HepG2 (cell line): ENCODE measurements around the gene TTC16. TPM values are rescaled to one million over a fixed set of nuclear protein-coding genes. Genes with fewer than 3 reads are reported as not detected.
A peak's percentile ranks its signal among the peaks of the same experiment; 100 is the strongest.

Source experiments
- DDIT3 ChIP-seq: sonication (generic); formaldehyde crosslinking; IDR thresholded peaks from 2 replicates; pipeline ENCODE4 v1.4.0; 2020; ENCODE audit warnings: mild to moderate bottlenecking, missing genetic modification reagents
- FOSL2 ChIP-seq: sonication (generic); formaldehyde crosslinking; IDR thresholded peaks from 2 replicates; pipeline ENCODE4 v1.4.0; 2020; ENCODE audit warnings: missing genetic modification reagents
- GABPB1 ChIP-seq: IDR thresholded peaks from 2 replicates; pipeline ENCODE4 v1.6.1; 2016; ENCODE audit warnings: mild to moderate bottlenecking, missing genetic modification reagents, moderate library complexity, missing compliant biosample characterization
- GTF2F1 ChIP-seq: fragments of 150-350 bp; IDR thresholded peaks from 2 replicates; pipeline ENCODE4 v1.6.1; 2014; ENCODE audit warnings: low read length
- HOXA3 ChIP-seq: sonication (generic); formaldehyde crosslinking; IDR thresholded peaks from 2 replicates; pipeline ENCODE4 v1.5.0; 2020; ENCODE audit warnings: missing genetic modification reagents
- LCORL ChIP-seq, 2 experiments: fragments of 450-650 bp in 1 of 2; sonication (generic) in 1 of 2; formaldehyde crosslinking in 1 of 2; IDR thresholded peaks; 2 replicates each; pipeline versions ENCODE4 v1.5.0 to v1.6.1; 2017 to 2020; ENCODE audit warnings: antibody characterized with exemption in 1 of 2, missing genetic modification reagents in 1 of 2
- NONO ChIP-seq, 2 experiments: fragments of 450-650 bp in 1 of 2; sonication (generic) in 1 of 2; formaldehyde crosslinking in 1 of 2; IDR thresholded peaks in 1 of 2; conservative IDR thresholded peaks in 1 of 2; 2 replicates each; pipeline versions ENCODE4 v1.6.1 to v1.8.0; 2017 to 2022; ENCODE audit warnings: mild to moderate bottlenecking in 1 of 2, missing genetic modification reagents in 1 of 2, moderate library complexity in 1 of 2
- SRY ChIP-seq: sonication (generic); formaldehyde crosslinking; IDR thresholded peaks from 2 replicates; pipeline ENCODE4 v1.8.0; 2022; ENCODE audit warnings: mild to moderate bottlenecking, missing genetic modification reagents
- TARDBP ChIP-seq: sonication (generic); formaldehyde crosslinking; IDR thresholded peaks from 2 replicates; pipeline ENCODE4 v1.8.0; 2022; ENCODE audit warnings: mild to moderate bottlenecking, missing genetic modification reagents
- ZFP41 ChIP-seq: sonication (generic); formaldehyde crosslinking; IDR thresholded peaks from 2 replicates; pipeline ENCODE4 v1.4.0; 2020; ENCODE audit warnings: mild to moderate bottlenecking, missing genetic modification reagents, borderline replicate concordance
- ZFP91 ChIP-seq: sonication (generic); formaldehyde crosslinking; IDR thresholded peaks from 2 replicates; pipeline ENCODE4 v1.9.0; 2022; ENCODE audit warnings: missing genetic modification reagents, mild to moderate bottlenecking, borderline replicate concordance
- ZKSCAN8 ChIP-seq: IDR thresholded peaks from 2 replicates; pipeline ENCODE4 v1.6.1; 2016; ENCODE audit warnings: borderline replicate concordance, missing genetic modification reagents, missing compliant biosample characterization
- ZMYM4 ChIP-seq: sonication (generic); formaldehyde crosslinking; IDR thresholded peaks from 2 replicates; pipeline ENCODE4 v1.8.1; 2023; ENCODE audit warnings: mild to moderate bottlenecking, missing genetic modification reagents
- ZNF160 ChIP-seq: sonication (generic); formaldehyde crosslinking; IDR thresholded peaks from 2 replicates; pipeline ENCODE4 v1.8.0; 2022; ENCODE audit warnings: mild to moderate bottlenecking, inconsistent platforms, missing genetic modification reagents
- ZNF546 ChIP-seq: sonication (generic); formaldehyde crosslinking; conservative IDR thresholded peaks from 2 replicates; pipeline ENCODE4 v1.8.1; 2023; ENCODE audit warnings: mild to moderate bottlenecking, missing genetic modification reagents
- ZNF577 ChIP-seq: sonication (generic); formaldehyde crosslinking; IDR thresholded peaks from 2 replicates; pipeline ENCODE4 v1.4.0; 2020; ENCODE audit warnings: mild to moderate bottlenecking, low read depth, missing genetic modification reagents, borderline replicate concordance
- ZNF605 ChIP-seq: sonication (generic); formaldehyde crosslinking; IDR thresholded peaks from 2 replicates; pipeline ENCODE4 v1.8.0; 2022; ENCODE audit warnings: mild to moderate bottlenecking, missing genetic modification reagents
- ZNF724P ChIP-seq: sonication (generic); formaldehyde crosslinking; IDR thresholded peaks from 2 replicates; pipeline ENCODE4 v1.8.0; 2022; ENCODE audit warnings: missing genetic modification reagents, borderline replicate concordance
- polyA plus RNA-seq, 8 experiments: library from polyadenylated mRNA; depleted of rRNA in 3 of 8; stranded (reverse) in 7 of 8; unstranded in 1 of 8; fragments of >200 nt; fragmentation: Illumina TruSeq in 4 of 8; extraction: Trizol in 4 of 8; gene quantifications; 2 replicates each; pipeline versions ENCODE4 v1.2.1 to v1.2.3, GENCODE V29; 2011 to 2016; ENCODE audit warnings: low read depth in 4 of 8, missing spikeins in 1 of 8, mixed read lengths in 1 of 8; ENCODE audit not compliant: insufficient read depth in 1 of 8
- total RNA-seq, 5 experiments: library from RNA; depleted of rRNA; stranded (reverse); fragments of >200 nt; fragmentation: Illumina TruSeq; extraction: Trizol; gene quantifications; 2 replicates each; pipeline ENCODE4 v1.2.3, GENCODE V29; 2016; ENCODE audit warnings: low read depth in 1 of 5
- TF ChIP-seq, protein P1 (sequence below): sonication (generic); formaldehyde crosslinking; IDR thresholded peaks from 2 replicates; pipeline ENCODE4 v1.4.0; 2020; ENCODE audit warnings: low read depth, missing genetic modification reagents
- TF ChIP-seq, protein P2 (sequence below): sonication (generic); formaldehyde crosslinking; IDR thresholded peaks from 2 replicates; pipeline ENCODE4 v1.4.0; 2020; ENCODE audit warnings: mild to moderate bottlenecking, missing genetic modification reagents, borderline replicate concordance

Gene TTC16
- total and polyA plus RNA-seq, 2 of the 13 experiments (the other 11 are each of a cell fraction or from before 2014, with no cell fraction given) = not detected

DNA sequence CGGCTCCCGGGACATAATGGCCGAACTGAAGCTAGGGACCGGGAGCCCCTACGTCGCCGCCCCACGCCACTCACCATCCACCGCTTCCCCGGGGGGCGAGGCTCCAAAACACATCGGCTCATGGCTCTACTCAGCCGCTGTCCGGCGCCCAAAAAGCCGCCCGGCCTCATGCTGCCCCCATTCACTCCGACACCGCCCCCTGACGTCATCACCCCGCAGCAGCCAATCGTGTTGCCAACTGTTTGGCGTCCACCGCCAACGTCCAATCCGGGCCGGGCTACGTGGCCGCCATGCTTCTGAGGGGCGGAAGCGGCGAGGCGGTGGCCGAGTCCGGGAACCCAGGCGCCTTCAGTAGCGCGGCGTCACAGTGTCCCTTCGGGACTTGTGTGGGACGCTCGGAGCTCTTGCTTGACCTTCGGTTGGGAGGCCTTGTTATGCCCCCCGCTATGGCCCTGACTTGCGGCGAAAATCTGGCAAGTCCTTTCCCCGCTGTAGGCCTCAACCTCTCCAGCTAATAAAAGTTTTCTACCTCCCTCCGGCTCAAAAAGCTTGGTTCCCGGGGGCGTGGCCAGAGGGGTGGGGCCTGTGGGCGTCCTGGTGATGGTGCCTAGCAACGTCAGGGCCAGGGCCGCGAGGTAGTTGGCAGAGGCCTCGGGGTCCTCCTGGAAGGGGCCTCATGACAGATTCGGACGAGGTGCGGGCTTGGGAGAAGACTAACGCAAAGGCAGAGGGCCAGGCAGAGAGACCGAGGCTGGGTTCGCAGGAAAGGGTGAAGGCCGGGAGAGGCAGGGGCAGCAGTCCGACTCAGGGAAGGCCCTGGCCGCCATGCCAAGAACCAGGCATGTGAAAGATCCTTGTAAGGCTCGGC lies at the start of gene TTC16, which contains the start of gene PTRH1 (continued):
- TF ChIP-seq, protein P1, sequence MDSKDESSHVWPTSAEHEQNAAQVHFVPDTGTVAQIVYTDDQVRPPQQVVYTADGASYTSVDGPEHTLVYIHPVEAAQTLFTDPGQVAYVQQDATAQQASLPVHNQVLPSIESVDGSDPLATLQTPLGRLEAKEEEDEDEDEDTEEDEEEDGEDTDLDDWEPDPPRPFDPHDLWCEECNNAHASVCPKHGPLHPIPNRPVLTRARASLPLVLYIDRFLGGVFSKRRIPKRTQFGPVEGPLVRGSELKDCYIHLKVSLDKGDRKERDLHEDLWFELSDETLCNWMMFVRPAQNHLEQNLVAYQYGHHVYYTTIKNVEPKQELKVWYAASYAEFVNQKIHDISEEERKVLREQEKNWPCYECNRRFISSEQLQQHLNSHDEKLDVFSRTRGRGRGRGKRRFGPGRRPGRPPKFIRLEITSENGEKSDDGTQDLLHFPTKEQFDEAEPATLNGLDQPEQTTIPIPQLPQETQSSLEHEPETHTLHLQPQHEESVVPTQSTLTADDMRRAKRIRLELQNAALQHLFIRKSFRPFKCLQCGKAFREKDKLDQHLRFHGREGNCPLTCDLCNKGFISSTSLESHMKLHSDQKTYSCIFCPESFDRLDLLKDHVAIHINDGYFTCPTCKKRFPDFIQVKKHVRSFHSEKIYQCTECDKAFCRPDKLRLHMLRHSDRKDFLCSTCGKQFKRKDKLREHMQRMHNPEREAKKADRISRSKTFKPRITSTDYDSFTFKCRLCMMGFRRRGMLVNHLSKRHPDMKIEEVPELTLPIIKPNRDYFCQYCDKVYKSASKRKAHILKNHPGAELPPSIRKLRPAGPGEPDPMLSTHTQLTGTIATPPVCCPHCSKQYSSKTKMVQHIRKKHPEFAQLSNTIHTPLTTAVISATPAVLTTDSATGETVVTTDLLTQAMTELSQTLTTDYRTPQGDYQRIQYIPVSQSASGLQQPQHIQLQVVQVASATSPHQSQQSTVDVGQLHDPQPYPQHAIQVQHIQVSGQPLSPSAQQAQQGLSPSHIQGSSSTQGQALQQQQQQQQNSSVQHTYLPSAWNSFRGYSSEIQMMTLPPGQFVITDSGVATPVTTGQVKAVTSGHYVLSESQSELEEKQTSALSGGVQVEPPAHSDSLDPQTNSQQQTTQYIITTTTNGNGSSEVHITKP = peak; percentile 56; the same call in 1 of the 2 replicates
- TF ChIP-seq ZMYM4 (0 out of 2 replicates have a peak, but pooled peaks have one; percentile 20), ZNF546 (CRISPR knock-in tag) (0 out of 2 replicates have a peak, but pooled peaks have one; percentile 21), GABPB1 (CRISPR knock-in tag) (peak; percentile 94), TARDBP (CRISPR knock-in tag) (0 out of 2 replicates have a peak, but pooled peaks have one; percentile 37), FOSL2 (CRISPR knock-in tag) (peak; percentile 43; the same call in 1 of the 2 replicates), NONO (IDR thresholded peaks at IDR 0.05) (no peak), NONO (CRISPR knock-in tag; conservative IDR thresholded peaks at IDR 0.05) (peak; percentile 69; the same call in 1 of the 2 replicates), GTF2F1 (no peak), ZKSCAN8 (CRISPR knock-in tag) (no peak), ZNF160 (CRISPR knock-in tag) (0 out of 2 replicates have a peak, but pooled peaks have one; percentile 47), HOXA3 (CRISPR knock-in tag) (peak; percentile 98), ZFP41 (CRISPR knock-in tag) (no peak), ZNF605 (CRISPR knock-in tag) (peak; percentile 52; the same call in 1 of the 2 replicates), SRY (CRISPR knock-in tag) (peak; percentile 32; the same call in 1 of the 2 replicates), DDIT3 (no peak), LCORL (IDR thresholded peaks at IDR 0.05) (no peak), LCORL (CRISPR knock-in tag; IDR thresholded peaks at IDR 0.05) (peak; percentile 78), ZFP91 (peak; percentile 77; the same call in 1 of the 2 replicates), ZNF577 (CRISPR knock-in tag) (0 out of 2 replicates have a peak, but pooled peaks have one; percentile 12), ZNF724P (CRISPR knock-in tag) (0 out of 2 replicates have a peak, but pooled peaks have one; percentile 46)
- TF ChIP-seq, protein P2, sequence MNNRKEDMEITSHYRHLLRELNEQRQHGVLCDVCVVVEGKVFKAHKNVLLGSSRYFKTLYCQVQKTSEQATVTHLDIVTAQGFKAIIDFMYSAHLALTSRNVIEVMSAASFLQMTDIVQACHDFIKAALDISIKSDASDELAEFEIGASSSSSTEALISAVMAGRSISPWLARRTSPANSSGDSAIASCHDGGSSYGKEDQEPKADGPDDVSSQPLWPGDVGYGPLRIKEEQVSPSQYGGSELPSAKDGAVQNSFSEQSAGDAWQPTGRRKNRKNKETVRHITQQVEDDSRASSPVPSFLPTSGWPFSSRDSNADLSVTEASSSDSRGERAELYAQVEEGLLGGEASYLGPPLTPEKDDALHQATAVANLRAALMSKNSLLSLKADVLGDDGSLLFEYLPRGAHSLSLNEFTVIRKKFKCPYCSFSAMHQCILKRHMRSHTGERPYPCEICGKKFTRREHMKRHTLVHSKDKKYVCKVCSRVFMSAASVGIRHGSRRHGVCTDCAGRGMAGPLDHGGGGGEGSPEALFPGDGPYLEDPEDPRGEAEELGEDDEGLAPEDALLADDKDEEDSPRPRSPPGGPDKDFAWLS (CRISPR knock-in tag) = no peak
